ENCODE data around the gene OR6B1. TPM values are rescaled to one million over a fixed set of nuclear protein-coding genes. Genes with fewer than 3 reads are reported as not detected.
"Not testable (repeated sequence)": the region's sequence is repeated elsewhere in the genome, so short reads cannot be mapped to it uniquely, and the experiment has no call there.

Gene OR6B1
- total and polyA plus RNA-seq, 4 donors: not detected

DNA sequence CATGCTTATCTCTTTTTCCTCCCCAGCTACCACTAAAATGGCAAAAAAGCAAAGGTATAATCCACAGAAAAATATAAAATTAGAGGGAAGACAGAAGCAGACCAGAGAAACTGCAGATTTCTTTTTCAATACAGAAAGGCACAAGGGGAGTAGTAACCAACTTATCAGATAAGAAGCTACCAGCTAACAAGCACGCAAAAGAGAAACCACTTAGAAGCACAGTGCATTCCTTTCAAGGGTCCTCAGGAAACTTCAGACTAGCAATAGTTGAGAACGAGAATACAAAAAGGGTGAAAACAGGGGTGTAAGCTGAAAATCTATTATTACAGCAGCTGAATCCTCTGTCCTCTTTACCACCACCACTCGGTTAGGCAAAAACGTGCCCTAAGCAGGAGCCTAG is 38.8 kb downstream of the OR6B1 start:
- Histone ChIP-seq H3K36me3 (ENCODE audit: control insufficient read depth in 4 of 4, insufficient read depth in 4 of 4, low read length in 4 of 4) (no peaks in the 10 kb centered on the region), H3K9me3 (ENCODE audit: control insufficient read depth in 4 of 4, insufficient read depth in 3 of 4, low read length in 3 of 4) (no peaks in the 10 kb centered on the region), H3K4me1 (ENCODE audit: control insufficient read depth in 5 of 5, insufficient read depth in 5 of 5, low read length in 5 of 5) (peaks cover 0 to 21% (median 0%) of the 10 kb centered on the region in 5 donors), H3K27me3 (ENCODE audit: control insufficient read depth in 3 of 3, insufficient read depth in 3 of 3, low read length in 2 of 3) (no peaks in the 10 kb centered on the region), H3K9ac (ENCODE audit: insufficient read depth in 1 of 2, low read length in 2 of 2) (no peak overlapping the region), H3K27ac (ENCODE audit: low read depth in 1 of 2, low read length in 1 of 2) (no peak overlapping the region), H3K4me3 (no peak overlapping the region)
- no peak for DNase-seq
- no peak for ATAC-seq (ENCODE audit: insufficient read depth, low FRiP score)
- 57 to 60% methylated on average over 4 of the region's 4 CpGs for WGBS, 2 donors
- TF ChIP-seq CTCF (IDR thresholded peaks at IDR 0.05; ENCODE audit: control extremely low read depth, extremely low read depth): no peak

GRCh38 chr7:144048648-144049047 is 48.5 kb downstream of the OR6B1 start, which contains the start of gene OR2A5:
OR2A5 (plus strand) TSS chr7:144048948; CDS start chr7:144050402, 1,454 bp downstream.
- WGBS, 2 donors: 68 to 78% methylated on average over 1 of the region's 1 CpG

DNA sequence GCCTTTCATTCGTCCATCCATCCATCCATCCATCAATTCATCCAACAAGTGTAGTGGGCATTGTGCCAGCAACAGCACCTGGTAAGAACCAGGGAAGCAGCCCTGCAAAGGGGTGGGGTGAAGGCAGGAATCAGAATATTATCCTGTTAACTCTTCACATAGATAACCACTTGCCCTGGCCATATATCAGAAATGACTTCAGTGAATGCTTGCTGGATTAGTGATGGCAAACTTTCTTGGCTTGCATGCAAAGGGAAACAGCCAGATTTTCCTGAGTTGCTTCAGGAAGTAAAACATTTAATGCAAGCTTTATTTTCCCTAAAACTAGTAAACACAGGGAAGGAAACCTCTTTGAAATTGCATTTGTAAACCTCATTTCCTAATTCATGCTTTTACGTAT is 49.4 kb downstream of the OR6B1 start:
- TF ChIP-seq CTCF (IDR thresholded peaks at IDR 0.05; ENCODE audit: control extremely low read depth, extremely low read depth): no peak
- no peak overlapping the region for H3K4me3 ChIP-seq
- no peak overlapping the region for H3K9ac ChIP-seq (ENCODE audit: insufficient read depth in 1 of 2, low read length in 2 of 2)
- DNase-seq (no peak), ATAC-seq (ENCODE audit: insufficient read depth, low FRiP score) (no peak)
- H3K36me3 ChIP-seq (ENCODE audit: control insufficient read depth in 4 of 4, insufficient read depth in 4 of 4, low read length in 4 of 4): no peaks in the 10 kb centered on the region
- 51 to 63% methylated on average over 2 of the region's 2 CpGs for WGBS, 2 donors
- H3K27me3 ChIP-seq (ENCODE audit: control insufficient read depth in 3 of 3, insufficient read depth in 3 of 3, low read length in 2 of 3): peaks cover 0 to 20% (median 3%) of the 10 kb centered on the region in 3 donors
- no peak overlapping the region for H3K27ac ChIP-seq (ENCODE audit: low read depth in 1 of 2, low read length in 1 of 2)
- H3K4me1 ChIP-seq (ENCODE audit: control insufficient read depth in 5 of 5, insufficient read depth in 5 of 5, low read length in 5 of 5): no peaks in the 10 kb centered on the region
- H3K9me3 ChIP-seq (ENCODE audit: control insufficient read depth in 4 of 4, insufficient read depth in 3 of 4, low read length in 3 of 4): peaks cover 0 to 3% (median 0%) of the 10 kb centered on the region in 4 donors

More at GRCh38 chr7:144048648-144049047, 48.5 kb downstream of the OR6B1 start, which contains the start of gene OR2A5:
- Histone ChIP-seq H3K9me3 (ENCODE audit: control insufficient read depth in 4 of 4, insufficient read depth in 3 of 4, low read length in 3 of 4) (no peaks in the 10 kb centered on the region), H3K9ac (ENCODE audit: insufficient read depth in 1 of 2, low read length in 2 of 2) (no peak within 1 kb of the TSS), H3K4me3 (no peak within 1 kb of the TSS), H3K36me3 (ENCODE audit: control insufficient read depth in 4 of 4, insufficient read depth in 4 of 4, low read length in 4 of 4) (no peaks in the 10 kb centered on the region), H3K27ac (ENCODE audit: low read depth in 1 of 2, low read length in 1 of 2) (no peak within 1 kb of the TSS), H3K4me1 (ENCODE audit: control insufficient read depth in 5 of 5, insufficient read depth in 5 of 5, low read length in 5 of 5) (no peaks in the 10 kb centered on the region), H3K27me3 (ENCODE audit: control insufficient read depth in 3 of 3, insufficient read depth in 3 of 3, low read length in 2 of 3) (peaks cover 0 to 20% (median 0%) of the 10 kb centered on the region in 3 donors)
- ATAC-seq (ENCODE audit: insufficient read depth, low FRiP score) (no peak), DNase-seq (no peak)
- TF ChIP-seq CTCF (IDR thresholded peaks at IDR 0.05; ENCODE audit: control extremely low read depth, extremely low read depth): no peak

GRCh38 chr7:144050093-144050492 is 50.0 kb downstream of the OR6B1 start:
- Histone ChIP-seq H3K4me3 (no peak overlapping the region), H3K9me3 (ENCODE audit: control insufficient read depth in 4 of 4, insufficient read depth in 3 of 4, low read length in 3 of 4) (peaks cover 0 to 3% (median 0%) of the 10 kb centered on the region in 4 donors), H3K27me3 (ENCODE audit: control insufficient read depth in 3 of 3, insufficient read depth in 3 of 3, low read length in 2 of 3) (peaks cover 0 to 20% (median 3%) of the 10 kb centered on the region in 3 donors), H3K4me1 (ENCODE audit: control insufficient read depth in 5 of 5, insufficient read depth in 5 of 5, low read length in 5 of 5) (no peaks in the 10 kb centered on the region), H3K9ac (ENCODE audit: insufficient read depth in 1 of 2, low read length in 2 of 2) (no peak overlapping the region), H3K27ac (ENCODE audit: low read depth in 1 of 2, low read length in 1 of 2) (no peak overlapping the region), H3K36me3 (ENCODE audit: control insufficient read depth in 4 of 4, insufficient read depth in 4 of 4, low read length in 4 of 4) (no peaks in the 10 kb centered on the region)
- no peak for TF ChIP-seq CTCF (IDR thresholded peaks at IDR 0.05; ENCODE audit: control extremely low read depth, extremely low read depth)
- no peak for ATAC-seq (ENCODE audit: insufficient read depth, low FRiP score)
- 85 to 91% methylated on average over 3 of the region's 3 CpGs for WGBS, 2 donors
- no peak for DNase-seq

DNA sequence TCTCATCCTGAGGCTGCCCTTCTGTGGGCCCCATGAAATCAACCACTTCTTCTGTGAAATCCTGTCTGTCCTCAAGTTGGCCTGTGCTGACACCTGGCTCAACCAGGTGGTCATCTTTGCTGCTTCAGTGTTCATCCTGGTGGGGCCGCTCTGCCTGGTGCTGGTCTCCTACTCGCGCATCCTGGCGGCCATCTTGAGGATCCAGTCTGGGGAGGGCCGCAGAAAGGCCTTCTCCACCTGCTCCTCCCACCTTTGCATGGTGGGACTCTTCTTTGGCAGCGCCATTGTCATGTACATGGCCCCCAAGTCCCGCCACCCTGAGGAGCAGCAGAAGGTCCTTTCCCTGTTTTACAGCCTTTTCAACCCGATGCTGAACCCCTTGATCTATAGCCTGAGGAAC is 50.8 kb downstream of the OR6B1 start:
- 91 to 92% methylated on average over 8 of the region's 8 CpGs for WGBS, 2 donors
- not testable (repeated sequence) for ATAC-seq (ENCODE audit: insufficient read depth, low FRiP score); H3K36me3 ChIP-seq (ENCODE audit: control insufficient read depth in 4 of 4, insufficient read depth in 4 of 4, low read length in 4 of 4); H3K4me3 ChIP-seq; DNase-seq; H3K27ac ChIP-seq (ENCODE audit: low read depth in 1 of 2, low read length in 1 of 2); H3K4me1 ChIP-seq (ENCODE audit: control insufficient read depth in 5 of 5, insufficient read depth in 5 of 5, low read length in 5 of 5); H3K9me3 ChIP-seq (ENCODE audit: control insufficient read depth in 4 of 4, insufficient read depth in 3 of 4, low read length in 3 of 4); H3K9ac ChIP-seq (ENCODE audit: insufficient read depth in 1 of 2, low read length in 2 of 2)
- H3K27me3 ChIP-seq (ENCODE audit: control insufficient read depth in 3 of 3, insufficient read depth in 3 of 3, low read length in 2 of 3): peaks cover 0 to 20% (median 3%) of the 10 kb centered on the region in 3 donors
